ENCODE data around the gene MYRIP.

GRCh38 chr3:40035177-40035576 is 225.8 kb downstream of the MYRIP start:
- no peak for TF ChIP-seq POLR2AphosphoS5 (IDR thresholded peaks at IDR 0.05)
- TF ChIP-seq CTCF (IDR thresholded peaks at IDR 0.05) = no peak
- TF ChIP-seq EP300 (IDR thresholded peaks at IDR 0.05) = no peak
